A673 (cell line): Measurements from ENCODE around the gene FAM162B. TPM values are rescaled to one million over a fixed set of nuclear protein-coding genes. Genes with fewer than 3 reads are reported as not detected.
A peak's percentile ranks its signal among the peaks of the same experiment; 100 is the strongest.

ENCODE experiments used
- Bru-seq: library from RNA; stranded (reverse); fragments of 400-500 nt; gene quantifications from one replicate; lab custom pipeline; 2021; lab: Mats Ljungman, UMichigan
- BruChase-seq, 2 experiments: library from RNA; stranded (reverse); fragments of 400-500 nt; gene quantifications; one replicate each; lab custom pipeline; 2021; lab: Mats Ljungman, UMichigan
- BruUV-seq: library from RNA; stranded (reverse); fragments of 400-500 nt; replicated peaks from 2 replicates; lab custom pipeline; 2021; lab: Mats Ljungman, UMichigan
- CTCF ChIA-PET: fragments of 300-600 bp; sonication (Branson Sonifier 250); formaldehyde crosslinking; loops from one replicate; lab custom pipeline; 2022; ENCODE audit warnings: antibody characterized with exemption; lab: Charles Lee
- POLR2A ChIA-PET: fragments of 300-600 bp; sonication (Branson Sonifier 250); formaldehyde crosslinking; loops from one replicate; lab custom pipeline; 2022; ENCODE audit warnings: antibody characterized with exemption; ENCODE audit not compliant: low non-redundant PET; lab: Charles Lee
- DNase-seq: peaks from one replicate; pipeline ENCODE4 v3.0.0-alpha.2; 2015; ENCODE audit warnings: low spot score
- H3K27ac ChIP-seq: fragments of 200-600 bp; sonication (generic); 2 replicates; pipeline ENCODE4 v1.5.1; 2016; ENCODE audit warnings: mixed run types, low read depth, mild to moderate bottlenecking, mixed read lengths, antibody characterized with exemption, low read length; ENCODE audit not compliant: poor library complexity, severe bottlenecking
- H3K27me3 ChIP-seq: fragments of 200-600 bp; sonication (generic); replicated peaks from 2 replicates; pipeline ENCODE4 v1.6.1; 2017; ENCODE audit warnings: mixed run types, low read depth, mild to moderate bottlenecking, mixed read lengths, antibody characterized with exemption, low read length; ENCODE audit not compliant: insufficient read depth, poor library complexity
- H3K36me3 ChIP-seq: fragments of 200-600 bp; sonication (generic); 2 replicates; pipeline ENCODE4 v1.6.1; 2016; ENCODE audit warnings: mixed run types, mild to moderate bottlenecking, mixed read lengths, antibody characterized with exemption, low read length; ENCODE audit not compliant: insufficient read depth, poor library complexity, severe bottlenecking
- H3K4me1 ChIP-seq: fragments of 200-600 bp; sonication (generic); 2 replicates; pipeline ENCODE4 v1.6.1; 2017; ENCODE audit warnings: mixed run types, mild to moderate bottlenecking, mixed read lengths, antibody characterized with exemption, low read length; ENCODE audit not compliant: insufficient read depth, poor library complexity, severe bottlenecking
- H3K4me3 ChIP-seq: fragments of 200-600 bp; sonication (generic); 2 replicates; pipeline ENCODE4 v1.5.1; 2016; ENCODE audit warnings: low read depth, mixed run types, mild to moderate bottlenecking, mixed read lengths, low read length; ENCODE audit not compliant: poor library complexity, severe bottlenecking
- H3K9me3 ChIP-seq: fragments of 200-600 bp; sonication (generic); 2 replicates; pipeline ENCODE4 v1.6.1; 2016; ENCODE audit warnings: mixed run types, low read depth, mild to moderate bottlenecking, mixed read lengths, antibody characterized with exemption, low read length; ENCODE audit not compliant: poor library complexity, severe bottlenecking
- EZH2 ChIP-seq: fragments of 200-600 bp; sonication (generic); IDR thresholded peaks from 2 replicates; pipeline ENCODE4 v1.6.1; 2017; ENCODE audit warnings: borderline replicate concordance, low read depth, mild to moderate bottlenecking, mixed read lengths, antibody characterized with exemption, low read length; ENCODE audit not compliant: poor library complexity, severe bottlenecking
- intact Hi-C: fragments of 100-400 bp; cut with micrococcal nuclease; formaldehyde crosslinking; loops from one replicate; pipeline ENCODE4 v1.10.0; 2022; ENCODE audit not compliant: unreplicated experiment
- long read RNA-seq: library from polyadenylated mRNA; stranded (forward); transcript quantifications from one replicate; pipeline ENCODE4 v2.0.0, GENCODE V29; 2022
- total RNA-seq: library from RNA; stranded (reverse); gene quantifications from 2 replicates; pipeline ENCODE4 v1.2.3, GENCODE V29; 2021
- TF ChIP-seq, protein P1 (sequence below): fragments of 300-800, 200-600 bp; sonication (generic); conservative IDR thresholded peaks from 2 replicates; pipeline ENCODE4 v1.5.1; 2017; ENCODE audit warnings: low read depth, mild to moderate bottlenecking, antibody characterized with exemption, low read length, moderate library complexity, mixed read lengths

The FAM162B gene
- total RNA-seq (0.81 and 0.97 TPM in 2 replicates), Bru-seq, nascent RNA (percentile 34 among the genes with signal in this experiment), BruChase-seq, experiment 1, labeled RNA remaining after a 2-hour chase (percentile 26 among the genes with signal in this experiment), BruChase-seq, experiment 2, labeled RNA remaining after a 6-hour chase (percentile 25 among the genes with signal in this experiment)
- long read RNA-seq, partial matches to known transcripts = 0 of 3 reads
- long read RNA-seq, other reads (novel, unspliced or antisense) = 1 of 3 reads

DNA sequence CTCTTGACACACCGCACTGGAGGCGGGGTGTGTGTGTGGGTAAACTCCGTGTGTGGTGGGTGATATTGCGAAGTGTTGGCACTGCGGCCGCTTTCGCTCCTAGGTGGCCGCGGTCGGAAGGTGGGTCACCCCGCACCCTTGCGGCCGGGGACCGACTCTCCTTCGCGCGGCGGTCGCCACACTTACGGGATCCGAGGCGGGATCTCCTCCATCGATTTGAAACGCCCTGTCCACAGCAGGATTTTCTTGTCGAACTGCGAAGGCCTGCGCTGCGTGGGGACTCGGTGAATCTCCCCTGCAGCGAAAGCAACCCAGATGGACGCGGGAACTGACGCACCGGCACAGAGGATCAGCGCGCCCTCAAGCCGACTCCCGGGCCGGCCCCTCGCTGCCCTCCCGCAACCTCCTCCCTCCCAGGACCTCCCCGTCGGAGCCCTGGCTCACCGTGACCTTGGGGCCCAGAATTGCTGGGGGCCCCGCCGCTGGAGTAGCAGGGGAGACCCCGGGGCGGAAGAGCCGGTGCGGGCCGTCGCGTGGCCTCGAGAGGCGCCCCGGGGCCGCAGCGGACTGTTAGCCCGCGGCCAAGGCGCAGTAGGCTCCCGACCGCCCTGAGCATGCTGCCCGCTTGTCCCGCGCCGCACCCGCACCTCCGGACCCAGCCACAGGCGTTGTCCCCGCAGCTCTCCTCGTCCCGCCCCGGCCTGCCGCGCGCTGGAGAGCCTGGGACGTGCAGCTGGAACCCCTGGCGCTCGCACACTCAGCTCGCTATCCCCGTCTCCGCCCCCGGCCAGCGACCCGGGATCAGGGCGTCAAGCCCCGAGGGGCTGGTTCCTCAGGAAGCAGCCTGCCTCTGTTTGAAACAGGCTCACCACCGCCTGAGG lies at the start of gene FAM162B:
TSS of gene FAM162B (minus strand) at position 759 of the 881 bp plus-strand sequence. CDS start at position 616, 143 bp downstream.
- Histone ChIP-seq H3K27ac (no peak within 1 kb of the TSS), H3K4me1 (peaks cover 8% of the 10 kb centered on the region), H3K36me3 (no peaks in the 10 kb centered on the region), H3K27me3 (no peaks in the 10 kb centered on the region), H3K9me3 (no peaks in the 10 kb centered on the region), H3K4me3 (peak within 1 kb of the TSS; percentile 49)
- peak; percentile 53 for DNase-seq
- ChIA-PET POLR2A (no interaction called here), CTCF (interaction anchor here (0.7 kb wide), 1 partner anchor 547 kb away, joined by 7 read pairs; no protein-coding TSS in a partner anchor)
- TF ChIP-seq, protein P1, sequence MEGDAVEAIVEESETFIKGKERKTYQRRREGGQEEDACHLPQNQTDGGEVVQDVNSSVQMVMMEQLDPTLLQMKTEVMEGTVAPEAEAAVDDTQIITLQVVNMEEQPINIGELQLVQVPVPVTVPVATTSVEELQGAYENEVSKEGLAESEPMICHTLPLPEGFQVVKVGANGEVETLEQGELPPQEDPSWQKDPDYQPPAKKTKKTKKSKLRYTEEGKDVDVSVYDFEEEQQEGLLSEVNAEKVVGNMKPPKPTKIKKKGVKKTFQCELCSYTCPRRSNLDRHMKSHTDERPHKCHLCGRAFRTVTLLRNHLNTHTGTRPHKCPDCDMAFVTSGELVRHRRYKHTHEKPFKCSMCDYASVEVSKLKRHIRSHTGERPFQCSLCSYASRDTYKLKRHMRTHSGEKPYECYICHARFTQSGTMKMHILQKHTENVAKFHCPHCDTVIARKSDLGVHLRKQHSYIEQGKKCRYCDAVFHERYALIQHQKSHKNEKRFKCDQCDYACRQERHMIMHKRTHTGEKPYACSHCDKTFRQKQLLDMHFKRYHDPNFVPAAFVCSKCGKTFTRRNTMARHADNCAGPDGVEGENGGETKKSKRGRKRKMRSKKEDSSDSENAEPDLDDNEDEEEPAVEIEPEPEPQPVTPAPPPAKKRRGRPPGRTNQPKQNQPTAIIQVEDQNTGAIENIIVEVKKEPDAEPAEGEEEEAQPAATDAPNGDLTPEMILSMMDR = no peak
- no peak for TF ChIP-seq EZH2
- BruUV-seq = no TSS peak
- intact Hi-C loops = no loop called here

DNA sequence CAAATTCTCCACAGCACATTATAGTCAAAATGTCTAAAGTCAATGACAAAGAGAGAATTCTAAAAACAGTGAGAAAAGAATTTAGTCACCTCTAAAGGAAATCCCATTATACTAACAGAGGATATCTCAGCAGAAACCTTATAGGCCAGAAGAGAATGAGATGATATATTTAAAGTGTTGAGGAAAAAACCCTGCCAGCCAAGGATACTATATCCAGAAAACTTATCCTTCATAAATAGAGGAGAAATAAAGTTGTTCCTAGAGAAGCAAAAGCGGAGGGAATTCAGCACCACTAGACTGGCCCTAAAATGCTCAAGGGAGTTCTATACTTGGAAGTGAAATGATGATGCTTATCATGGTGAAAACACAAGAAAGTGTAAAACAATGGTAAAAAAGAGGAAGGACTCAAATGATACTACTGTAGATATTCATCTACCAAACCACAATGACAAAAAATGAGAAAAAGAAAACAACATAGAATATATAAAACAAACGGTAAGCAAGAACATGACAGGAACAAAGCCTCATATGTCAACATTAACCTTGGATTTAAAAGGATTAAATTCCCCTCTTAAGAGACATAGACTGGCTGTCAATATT lies 46.6 kb upstream of the FAM162B start:
- no TSS peak for BruUV-seq
- Histone ChIP-seq H3K27ac (no peak overlapping the region), H3K4me3 (no peak overlapping the region), H3K9me3 (no peaks in the 10 kb centered on the region), H3K4me1 (no peaks in the 10 kb centered on the region), H3K36me3 (no peaks in the 10 kb centered on the region), H3K27me3 (peaks cover 9% of the 10 kb centered on the region)
- DNase-seq = no peak
- TF ChIP-seq, protein P1 = no peak
- no peak for TF ChIP-seq EZH2
- CTCF ChIA-PET = no interaction called here
- intact Hi-C loops = no loop called here
- POLR2A ChIA-PET = no interaction called here

DNA sequence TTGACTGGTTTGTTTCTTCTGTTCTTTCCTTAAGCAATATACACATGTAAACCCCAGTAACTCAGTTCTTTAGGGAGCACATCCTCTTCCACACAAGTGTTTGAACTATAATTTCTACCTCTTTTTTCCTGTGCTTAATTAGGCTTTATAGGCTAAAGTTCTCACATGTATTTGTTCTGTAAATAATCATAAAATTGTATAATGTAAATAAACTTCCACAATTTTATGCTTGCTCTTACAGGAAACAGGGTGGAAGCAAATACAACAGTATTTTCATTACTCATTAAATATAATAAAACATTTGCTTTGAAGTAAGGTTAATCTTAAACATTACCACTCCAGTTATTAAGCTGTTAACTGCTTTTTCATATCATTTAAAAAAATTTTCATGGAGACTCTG lies 36.5 kb upstream of the FAM162B start:
- no peak overlapping the region for H3K4me3 ChIP-seq
- H3K27ac ChIP-seq = no peak overlapping the region
- peaks cover 34% of the 10 kb centered on the region for H3K27me3 ChIP-seq
- no peaks in the 10 kb centered on the region for H3K9me3 ChIP-seq
- BruUV-seq = no TSS peak
- H3K4me1 ChIP-seq = no peaks in the 10 kb centered on the region
- no peak for DNase-seq
- no peak for TF ChIP-seq EZH2
- TF ChIP-seq, protein P1 = no peak
- POLR2A ChIA-PET = no interaction called here
- CTCF ChIA-PET = no interaction called here
- intact Hi-C loops = no loop called here
- no peaks in the 10 kb centered on the region for H3K36me3 ChIP-seq
